Ovary (tissue), 9 donors: ENCODE data around the gene VENTX. TPM values are rescaled to one million over a fixed set of nuclear protein-coding genes. Genes with fewer than 3 reads are reported as not detected.

ENCODE experiments used
- DNase-seq, 5 donors: peaks; one replicate each; pipeline ENCODE4 v3.0.0-alpha.2; 2019 to 2020
- H3K27ac ChIP-seq, 2 donors: fragments of 200-600 bp; one replicate each; pipeline versions ENCODE4 v1.5.1 to v1.8.0; 2019 to 2022
- H3K27me3 ChIP-seq: fragments of 200-600 bp; one replicate; pipeline ENCODE4 v1.8.0; 2022
- H3K36me3 ChIP-seq: fragments of 200-600 bp; sonication (generic); one replicate; pipeline ENCODE4 v1.5.1; 2019
- H3K4me1 ChIP-seq: one replicate; pipeline ENCODE4 v1.8.1; 2013; ENCODE audit warnings: mild to moderate bottlenecking, moderate library complexity; ENCODE audit not compliant: insufficient read depth
- H3K4me3 ChIP-seq: fragments of 200-600 bp; sonication (generic); one replicate; pipeline ENCODE4 v1.5.1; 2017
- H3K9me3 ChIP-seq, 2 donors: fragments of 200-600 bp in 1 of 2; sonication (generic) in 1 of 2; one replicate each; pipeline versions ENCODE4 v1.5.1 to v1.8.1; 2013 to 2019; ENCODE audit warnings: mild to moderate bottlenecking in 1 of 2, moderate library complexity in 1 of 2
- CTCF ChIP-seq, 3 donors: fragments of 450-650 bp in 2 of 3; fragments of 200-600 bp in 1 of 3; IDR thresholded peaks; one replicate each; pipeline versions ENCODE4 v1.5.1 to v1.8.0; 2016 to 2022; ENCODE audit warnings: antibody characterized with exemption in 3 of 3, mild to moderate bottlenecking in 1 of 3
- EP300 ChIP-seq: sonication (generic); formaldehyde crosslinking; IDR thresholded peaks from one replicate; pipeline ENCODE4 v1.6.1; 2017; ENCODE audit warnings: antibody characterized with exemption
- POLR2A ChIP-seq: fragments of 450-650 bp; IDR thresholded peaks from one replicate; pipeline ENCODE4 v1.6.1; 2017; ENCODE audit warnings: antibody characterized with exemption, mild to moderate bottlenecking, moderate library complexity
- WGBS, 3 donors: extraction: QIAGEN DNeasy Blood & Tissue Kit in 1 of 3; methylation state at CpG; one replicate each; pipeline versions ENCODE4 v1.1.5 to v1.1.7; 2013 to 2017; 5-methylcytosine and 5-hydroxymethylcytosine counted together
- intact Hi-C, 4 donors: fragments of 100-400 bp; cut with DNase I; formaldehyde crosslinking; loops; one replicate each; pipeline versions ENCODE4 v1.11.0 to v1.15.1; 2022 to 2023
- polyA plus RNA-seq, 2 donors: library from polyadenylated mRNA; stranded (reverse); fragments of 200-250 nt in 1 of 2; fragments of 350-450 nt in 1 of 2; fragmentation: Illumina TruSeq in 1 of 2; extraction: RNeasy Lipid Tissue Mini Kit (QIAGEN cat#74804) in 1 of 2; gene quantifications; one replicate each; pipeline ENCODE4 v1.2.3, GENCODE V29; 2013 to 2014
- total RNA-seq, 7 donors: library from RNA; depleted of rRNA in 2 of 7; stranded (reverse); fragments of >200 nt in 2 of 7; fragmentation: NEBNext Ultra II Directional in 3 of 7; extraction: Animal tissue kit (Norgen Biotek cat#: 25700) in 3 of 7; gene quantifications; one replicate each; pipeline versions ENCODE4 v1.1.0 to v1.2.4, GENCODE V29; 2016 to 2023
- donor health status: DM: no; HTN: no; CAD: no; lungs with moderate emphysema.
- donor health status: DM: no; HTN: no; CAD: no.
- donor health status: Bipolar disorder and iron deficiency.
- donor health status: DM: yes; HTN: yes; CAD: no.
- donor health status: DM: no; HTN: no; CAD: no.
- donor health status: DM: yes; HTN: yes; CAD: no.

The VENTX gene
- total and polyA plus RNA-seq, 9 donors, result 0.23 to 2.2 (median 0.83) TPM

- no peak overlapping the region for H3K27ac ChIP-seq
- peaks cover 7% of the 10 kb centered on the region for H3K27me3 ChIP-seq
- TF ChIP-seq EP300 (no peak), POLR2A (no peak), CTCF (IDR thresholded peaks at IDR 0.05) (no peak)
- H3K36me3 ChIP-seq, result no peaks in the 10 kb centered on the region
- no peaks in the 10 kb centered on the region for H3K9me3 ChIP-seq
- H3K4me1 ChIP-seq, result no peaks in the 10 kb centered on the region
- intact Hi-C loops, result no loop called here
- no peak for DNase-seq
- no peak overlapping the region for H3K4me3 ChIP-seq
- WGBS, 3 donors, result 1 to 2% (median 2%) methylated on average over 64 to 103 of the region's 103 CpGs
Measured at GRCh38 chr10:133236401-133237240, 1.0 kb upstream of the VENTX start.

- Histone ChIP-seq H3K4me3 (no peak overlapping the region), H3K36me3 (no peaks in the 10 kb centered on the region), H3K4me1 (no peaks in the 10 kb centered on the region), H3K27me3 (peaks cover 7% of the 10 kb centered on the region), H3K27ac (no peak overlapping the region), H3K9me3 (no peaks in the 10 kb centered on the region)
- intact Hi-C loops, result no loop called here
- WGBS, 3 donors, result 4 to 11% (median 7%) methylated on average over 21 to 32 of the region's 32 CpGs
- DNase-seq, result no peak
- TF ChIP-seq EP300 (no peak), POLR2A (no peak), CTCF (IDR thresholded peaks at IDR 0.05) (no peak)
Measured at GRCh38 chr10:133237241-133237587, 441 bp upstream of the VENTX start.

- H3K27me3 ChIP-seq, result peaks cover 7% of the 10 kb centered on the region
- TF ChIP-seq POLR2A (no peak), CTCF (IDR thresholded peaks at IDR 0.05) (no peak), EP300 (no peak)
- H3K9me3 ChIP-seq, result no peaks in the 10 kb centered on the region
- no peak overlapping the region for H3K4me3 ChIP-seq
- no peak for DNase-seq
- intact Hi-C loops, result no loop called here
- no peaks in the 10 kb centered on the region for H3K36me3 ChIP-seq
- WGBS, 3 donors, result 59 to 70% (median 68%) methylated on average over 14 to 15 of the region's 15 CpGs
- H3K4me1 ChIP-seq, result no peaks in the 10 kb centered on the region
- H3K27ac ChIP-seq, result no peak overlapping the region
Measured at GRCh38 chr10:133238466-133238804, 780 bp downstream of the VENTX start.

GRCh38 chr10:133239990-133240389 lies 2.3 kb downstream of the VENTX start:
- DNase-seq, result no peak
- Histone ChIP-seq H3K27ac (no peak overlapping the region), H3K4me1 (no peaks in the 10 kb centered on the region), H3K4me3 (no peak overlapping the region), H3K27me3 (peaks cover 7% of the 10 kb centered on the region), H3K9me3 (no peaks in the 10 kb centered on the region), H3K36me3 (no peaks in the 10 kb centered on the region)
- intact Hi-C loops, result no loop called here
- no peak for TF ChIP-seq EP300
- no peak for TF ChIP-seq POLR2A
- no peak for TF ChIP-seq CTCF (IDR thresholded peaks at IDR 0.05)
- 82 to 85% (median 85%) methylated on average over 15 of the region's 15 CpGs for WGBS, 3 donors
